ENCODE data around the gene ZNF628. TPM values are rescaled to one million over a fixed set of nuclear protein-coding genes. Genes with fewer than 3 reads are reported as not detected.

The ZNF628 gene
- total RNA-seq, 4 donors from 2014 or later = 5.4 to 17.9 (median 12.2) TPM

DNA sequence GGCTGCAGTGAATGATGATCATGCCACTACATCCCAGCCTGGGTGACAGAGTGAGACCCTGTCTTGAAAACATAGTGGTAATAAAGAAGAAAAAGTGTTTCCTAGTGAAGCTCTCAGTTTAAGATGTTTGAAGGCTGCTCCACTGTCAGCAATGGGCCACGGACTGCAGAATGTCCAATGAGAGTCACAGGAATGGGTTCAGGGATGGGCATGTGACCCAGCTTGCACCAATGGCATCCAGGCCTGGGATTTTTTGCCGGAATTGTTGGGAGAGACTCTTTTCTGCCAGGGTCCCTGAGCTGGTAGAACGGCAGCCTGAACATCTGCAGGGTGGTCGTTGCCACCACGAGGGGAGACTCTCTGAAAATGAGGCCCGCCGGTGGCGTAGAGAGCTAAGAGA, 39.6 kb upstream of the ZNF628 start:
- intact Hi-C loops (cut with DNase I; ENCODE audit: low total_unique reads) = no loop called here
- no peak for DNase-seq (ENCODE audit: low spot score in 2 of 2)
- 53 to 57% methylated on average over 8 of the region's 8 CpGs for WGBS, 2 donors
- H3K4me3 ChIP-seq (ENCODE audit: low read depth, poor library complexity, severe bottlenecking) = no peak overlapping the region
- TF ChIP-seq, protein P1, sequence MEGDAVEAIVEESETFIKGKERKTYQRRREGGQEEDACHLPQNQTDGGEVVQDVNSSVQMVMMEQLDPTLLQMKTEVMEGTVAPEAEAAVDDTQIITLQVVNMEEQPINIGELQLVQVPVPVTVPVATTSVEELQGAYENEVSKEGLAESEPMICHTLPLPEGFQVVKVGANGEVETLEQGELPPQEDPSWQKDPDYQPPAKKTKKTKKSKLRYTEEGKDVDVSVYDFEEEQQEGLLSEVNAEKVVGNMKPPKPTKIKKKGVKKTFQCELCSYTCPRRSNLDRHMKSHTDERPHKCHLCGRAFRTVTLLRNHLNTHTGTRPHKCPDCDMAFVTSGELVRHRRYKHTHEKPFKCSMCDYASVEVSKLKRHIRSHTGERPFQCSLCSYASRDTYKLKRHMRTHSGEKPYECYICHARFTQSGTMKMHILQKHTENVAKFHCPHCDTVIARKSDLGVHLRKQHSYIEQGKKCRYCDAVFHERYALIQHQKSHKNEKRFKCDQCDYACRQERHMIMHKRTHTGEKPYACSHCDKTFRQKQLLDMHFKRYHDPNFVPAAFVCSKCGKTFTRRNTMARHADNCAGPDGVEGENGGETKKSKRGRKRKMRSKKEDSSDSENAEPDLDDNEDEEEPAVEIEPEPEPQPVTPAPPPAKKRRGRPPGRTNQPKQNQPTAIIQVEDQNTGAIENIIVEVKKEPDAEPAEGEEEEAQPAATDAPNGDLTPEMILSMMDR (IDR thresholded peaks at IDR 0.05) = no peak
- no peak for TF ChIP-seq POLR2A (IDR thresholded peaks at IDR 0.05)

DNA sequence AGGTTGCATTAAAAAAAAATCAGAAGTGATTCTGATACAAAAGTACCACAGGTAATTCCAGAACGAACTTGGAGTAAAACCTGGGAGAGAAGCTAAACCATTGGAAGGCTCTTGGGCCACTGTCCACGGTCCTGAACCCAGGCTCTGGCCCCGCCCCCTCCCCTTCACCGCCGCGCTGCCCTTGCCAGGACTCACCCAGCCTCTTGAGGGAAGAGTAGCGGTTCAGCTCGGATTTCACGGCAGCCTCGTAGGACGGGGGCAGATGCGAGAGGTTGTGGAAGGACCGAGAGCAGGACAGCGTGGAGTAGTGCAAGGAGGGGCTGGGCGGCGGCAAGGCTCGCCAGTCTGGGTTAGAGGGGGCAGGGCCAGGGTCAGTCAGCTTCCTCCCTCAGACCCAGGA, 39.0 kb upstream of the ZNF628 start:
- intact Hi-C loops (cut with DNase I; ENCODE audit: low total_unique reads) = no loop called here
- TF ChIP-seq, protein P1 (IDR thresholded peaks at IDR 0.05) = no peak
- TF ChIP-seq POLR2A (IDR thresholded peaks at IDR 0.05) = no peak
- H3K4me3 ChIP-seq (ENCODE audit: low read depth, poor library complexity, severe bottlenecking) = no peak overlapping the region
- 4% methylated on average over 17 of the region's 17 CpGs for WGBS, 2 donors
- no peak for DNase-seq (ENCODE audit: low spot score in 2 of 2)

DNA sequence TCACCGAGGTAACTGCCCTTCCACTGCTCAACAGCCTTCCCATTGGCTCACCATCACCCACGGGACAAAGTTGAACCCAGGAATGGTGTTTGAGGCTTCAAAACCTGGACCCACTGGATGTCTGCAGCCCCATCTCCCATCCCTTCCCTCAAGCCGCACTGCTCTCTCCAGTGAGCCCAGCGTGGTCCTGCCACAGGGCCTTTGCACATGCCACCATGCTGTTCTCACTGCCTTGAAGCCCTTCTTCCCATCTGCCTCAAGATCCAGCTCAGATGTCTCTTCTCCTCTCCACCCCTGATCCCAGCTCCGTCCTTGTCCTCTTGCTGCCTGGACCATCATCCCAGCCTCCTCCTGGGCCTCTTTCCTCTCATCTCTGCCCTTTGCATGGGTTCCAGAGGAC, 37.4 kb upstream of the ZNF628 start:
- no peak for DNase-seq (ENCODE audit: low spot score in 2 of 2)
- no peak overlapping the region for H3K4me3 ChIP-seq (ENCODE audit: low read depth, poor library complexity, severe bottlenecking)
- WGBS, 2 donors = 80 to 90% methylated on average over 5 of the region's 5 CpGs
- TF ChIP-seq, protein P1 (IDR thresholded peaks at IDR 0.05) = no peak
- TF ChIP-seq POLR2A (IDR thresholded peaks at IDR 0.05) = no peak
- intact Hi-C loops (cut with DNase I; ENCODE audit: low total_unique reads) = no loop called here

GRCh38 chr19:55440411-55441105, 35.9 kb upstream of the ZNF628 start:
- intact Hi-C loops (cut with DNase I; ENCODE audit: low total_unique reads) = no loop called here
- WGBS, 2 donors = 6 to 9% methylated on average over 36 to 37 of the region's 39 CpGs
- TF ChIP-seq, protein P1 (IDR thresholded peaks at IDR 0.05) = no peak
- no peak for TF ChIP-seq POLR2A (IDR thresholded peaks at IDR 0.05)
- DNase-seq (ENCODE audit: low spot score in 2 of 2) = no peak
- H3K4me3 ChIP-seq (ENCODE audit: low read depth, poor library complexity, severe bottlenecking) = no peak overlapping the region

GRCh38 chr19:55441319-55441691, 35.1 kb upstream of the ZNF628 start:
- no peak overlapping the region for H3K4me3 ChIP-seq (ENCODE audit: low read depth, poor library complexity, severe bottlenecking)
- TF ChIP-seq POLR2A (IDR thresholded peaks at IDR 0.05) = no peak
- WGBS, 2 donors = 4 to 6% methylated on average over 21 of the region's 21 CpGs
- no peak for DNase-seq (ENCODE audit: low spot score in 2 of 2)
- intact Hi-C loops (cut with DNase I; ENCODE audit: low total_unique reads) = no loop called here

DNA sequence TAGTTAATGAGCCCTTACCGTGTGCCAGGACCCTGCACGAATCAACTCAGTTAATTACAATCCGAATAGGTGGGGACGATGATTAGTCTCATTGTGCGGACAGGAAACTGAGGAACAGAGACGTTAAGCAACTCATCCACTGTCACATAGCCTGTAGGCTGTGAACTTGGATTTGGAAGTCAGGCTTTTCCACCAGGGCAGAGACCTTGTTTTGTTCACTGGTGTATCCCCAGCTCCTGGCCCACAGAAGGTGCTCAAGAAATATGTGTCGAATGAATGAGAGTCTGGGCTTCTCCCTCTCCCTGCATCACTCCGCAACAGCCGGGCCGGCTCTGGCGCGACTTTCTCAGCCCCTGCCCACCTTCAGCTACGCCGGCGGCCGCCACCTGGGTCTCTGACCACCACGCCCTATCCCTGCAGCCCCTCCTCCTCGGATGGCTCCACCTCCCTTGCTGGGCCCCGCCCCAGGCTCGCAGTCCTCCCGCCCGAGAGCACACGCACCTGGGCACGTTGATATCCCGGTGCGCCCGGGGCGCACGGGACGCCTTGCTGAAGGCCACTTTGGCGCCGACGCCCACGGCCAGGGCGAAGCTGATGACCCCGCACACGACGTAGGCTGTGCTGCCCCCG, 34.6 kb upstream of the ZNF628 start:
- no peak for DNase-seq (ENCODE audit: low spot score in 2 of 2)
- 3 to 5% methylated on average over 22 to 35 of the region's 39 CpGs for WGBS, 2 donors
- no peak overlapping the region for H3K4me3 ChIP-seq (ENCODE audit: low read depth, poor library complexity, severe bottlenecking)
- intact Hi-C loops (cut with DNase I; ENCODE audit: low total_unique reads) = no loop called here
- no peak for TF ChIP-seq POLR2A (IDR thresholded peaks at IDR 0.05)
- TF ChIP-seq, protein P1 (IDR thresholded peaks at IDR 0.05) = no peak
